ENCODE results near the gene SFXN3.

Gene SFXN3

DNA sequence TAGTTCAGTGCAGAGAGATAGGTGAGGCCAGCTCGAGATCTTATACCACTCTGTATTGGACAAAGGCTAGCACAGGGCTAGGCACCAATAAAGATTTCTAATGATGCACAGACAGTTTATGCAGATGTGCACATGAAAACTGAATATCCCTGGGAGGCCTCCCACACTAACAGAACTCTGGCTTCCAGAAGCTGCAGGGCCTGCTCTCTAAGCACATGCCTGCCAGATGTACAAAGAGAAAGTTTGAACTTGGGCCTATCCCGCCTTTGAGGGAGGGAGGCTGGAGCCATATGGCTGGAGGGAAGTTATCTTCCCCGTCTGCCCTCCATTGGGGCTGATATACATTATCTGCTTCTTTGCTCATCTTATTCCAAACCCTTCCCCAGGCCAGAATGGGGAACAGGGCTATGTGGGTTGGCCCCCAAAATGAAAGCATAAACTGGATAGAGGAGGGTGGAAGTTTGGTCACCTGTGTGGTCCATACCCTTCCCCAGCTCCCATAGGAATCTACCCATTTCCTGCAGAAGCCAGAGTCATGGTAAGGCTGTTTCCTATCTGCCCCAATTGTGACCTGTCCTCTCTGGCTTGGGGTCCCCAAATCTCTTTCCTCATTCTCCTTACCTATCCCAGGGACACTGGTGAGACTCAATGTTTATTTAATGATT, 34.6 kb downstream of the SFXN3 start:
- H3K9me3 ChIP-seq (ENCODE audit: insufficient read depth, low read length, severe bottlenecking): no peaks in the 10 kb centered on the region
- no peaks in the 10 kb centered on the region for H3K27me3 ChIP-seq (ENCODE audit: insufficient read depth, low read length, poor library complexity)
- peaks cover 5% of the 10 kb centered on the region for H3K79me2 ChIP-seq (ENCODE audit: insufficient read depth, low read length)
- H3K36me3 ChIP-seq (ENCODE audit: insufficient read depth, low read length): no peaks in the 10 kb centered on the region
- no peak for DNase-seq
- ATAC-seq (ENCODE audit: insufficient read depth, low read depth): no peak
- TF ChIP-seq, protein P1, sequence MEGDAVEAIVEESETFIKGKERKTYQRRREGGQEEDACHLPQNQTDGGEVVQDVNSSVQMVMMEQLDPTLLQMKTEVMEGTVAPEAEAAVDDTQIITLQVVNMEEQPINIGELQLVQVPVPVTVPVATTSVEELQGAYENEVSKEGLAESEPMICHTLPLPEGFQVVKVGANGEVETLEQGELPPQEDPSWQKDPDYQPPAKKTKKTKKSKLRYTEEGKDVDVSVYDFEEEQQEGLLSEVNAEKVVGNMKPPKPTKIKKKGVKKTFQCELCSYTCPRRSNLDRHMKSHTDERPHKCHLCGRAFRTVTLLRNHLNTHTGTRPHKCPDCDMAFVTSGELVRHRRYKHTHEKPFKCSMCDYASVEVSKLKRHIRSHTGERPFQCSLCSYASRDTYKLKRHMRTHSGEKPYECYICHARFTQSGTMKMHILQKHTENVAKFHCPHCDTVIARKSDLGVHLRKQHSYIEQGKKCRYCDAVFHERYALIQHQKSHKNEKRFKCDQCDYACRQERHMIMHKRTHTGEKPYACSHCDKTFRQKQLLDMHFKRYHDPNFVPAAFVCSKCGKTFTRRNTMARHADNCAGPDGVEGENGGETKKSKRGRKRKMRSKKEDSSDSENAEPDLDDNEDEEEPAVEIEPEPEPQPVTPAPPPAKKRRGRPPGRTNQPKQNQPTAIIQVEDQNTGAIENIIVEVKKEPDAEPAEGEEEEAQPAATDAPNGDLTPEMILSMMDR (IDR thresholded peaks at IDR 0.05; ENCODE audit: borderline replicate concordance, extremely low read depth, low read length, poor library complexity, severe bottlenecking): no peak
- TF ChIP-seq EZH2 (IDR thresholded peaks at IDR 0.05; ENCODE audit: borderline replicate concordance, low read depth, low read length, severe bottlenecking): no peak
- no peak overlapping the region for H2AFZ ChIP-seq (ENCODE audit: low read depth, low read length)
- H3K4me3 ChIP-seq (ENCODE audit: low read depth in 1 of 2, low read length in 2 of 2): no peak overlapping the region
- H3K4me1 ChIP-seq (ENCODE audit: insufficient read depth, low read length): peaks cover 31% of the 10 kb centered on the region
- H3K4me2 ChIP-seq (ENCODE audit: insufficient read depth, low read length): no peak overlapping the region
- no peaks in the 10 kb centered on the region for H4K20me1 ChIP-seq (ENCODE audit: insufficient read depth, low read length)
- H3K9ac ChIP-seq (ENCODE audit: low read depth, low read length): no peak overlapping the region
- H3K27ac ChIP-seq (ENCODE audit: low read length): no peak overlapping the region

DNA sequence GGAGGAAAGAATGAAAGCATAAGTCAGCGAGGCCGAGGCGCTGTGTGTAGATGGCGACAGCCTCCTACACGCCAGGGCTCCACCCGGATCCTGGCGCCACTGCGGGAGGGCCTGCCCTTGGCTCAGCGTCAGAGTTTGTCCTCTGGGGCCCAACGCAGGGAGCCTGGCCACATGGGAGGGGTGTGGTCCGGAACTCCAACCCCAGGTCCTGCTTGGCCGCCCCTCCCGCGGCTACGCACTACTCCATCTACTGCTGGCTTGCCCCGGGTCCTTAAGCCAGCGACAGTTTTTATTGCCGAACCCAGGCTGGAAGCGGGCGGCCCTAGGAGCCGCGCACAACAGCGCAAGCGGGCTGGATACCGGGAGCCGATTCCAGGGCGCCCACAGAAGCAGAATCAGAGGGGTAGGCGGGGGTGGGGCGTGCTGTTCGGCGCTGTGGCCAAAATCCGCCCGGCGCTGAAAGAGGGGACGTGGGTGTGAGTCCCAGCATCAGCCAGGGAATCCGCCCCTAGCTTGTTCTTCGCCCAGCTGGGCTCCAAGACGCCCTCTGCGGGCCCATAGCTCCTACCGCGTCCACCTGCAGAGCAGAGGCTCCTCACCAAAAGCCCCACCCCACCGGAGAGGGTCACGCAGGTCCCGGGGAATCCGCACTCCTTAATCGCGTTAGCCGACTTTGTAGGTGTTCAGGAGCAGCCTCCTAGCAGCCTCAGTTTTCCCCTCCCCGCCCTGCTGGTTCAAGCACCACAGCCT, 35.3 kb downstream of the SFXN3 start:
- no peaks in the 10 kb centered on the region for H4K20me1 ChIP-seq (ENCODE audit: insufficient read depth, low read length)
- no peak overlapping the region for H3K9ac ChIP-seq (ENCODE audit: low read depth, low read length)
- no peaks in the 10 kb centered on the region for H3K36me3 ChIP-seq (ENCODE audit: insufficient read depth, low read length)
- peaks cover 5% of the 10 kb centered on the region for H3K79me2 ChIP-seq (ENCODE audit: insufficient read depth, low read length)
- H3K4me2 ChIP-seq (ENCODE audit: insufficient read depth, low read length): no peak overlapping the region
- H3K4me3 ChIP-seq (ENCODE audit: low read depth in 1 of 2, low read length in 2 of 2): no peak overlapping the region
- DNase-seq (no peak), ATAC-seq (ENCODE audit: insufficient read depth, low read depth) (no peak)
- no peaks in the 10 kb centered on the region for H3K9me3 ChIP-seq (ENCODE audit: insufficient read depth, low read length, severe bottlenecking)
- no peak overlapping the region for H2AFZ ChIP-seq (ENCODE audit: low read depth, low read length)
- no peaks in the 10 kb centered on the region for H3K27me3 ChIP-seq (ENCODE audit: insufficient read depth, low read length, poor library complexity)
- H3K27ac ChIP-seq (ENCODE audit: low read length): no peak overlapping the region
- H3K4me1 ChIP-seq (ENCODE audit: insufficient read depth, low read length): peaks cover 28% of the 10 kb centered on the region
- TF ChIP-seq, protein P1 (IDR thresholded peaks at IDR 0.05; ENCODE audit: borderline replicate concordance, extremely low read depth, low read length, poor library complexity, severe bottlenecking): no peak
- no peak for TF ChIP-seq EZH2 (IDR thresholded peaks at IDR 0.05; ENCODE audit: borderline replicate concordance, low read depth, low read length, severe bottlenecking)

DNA sequence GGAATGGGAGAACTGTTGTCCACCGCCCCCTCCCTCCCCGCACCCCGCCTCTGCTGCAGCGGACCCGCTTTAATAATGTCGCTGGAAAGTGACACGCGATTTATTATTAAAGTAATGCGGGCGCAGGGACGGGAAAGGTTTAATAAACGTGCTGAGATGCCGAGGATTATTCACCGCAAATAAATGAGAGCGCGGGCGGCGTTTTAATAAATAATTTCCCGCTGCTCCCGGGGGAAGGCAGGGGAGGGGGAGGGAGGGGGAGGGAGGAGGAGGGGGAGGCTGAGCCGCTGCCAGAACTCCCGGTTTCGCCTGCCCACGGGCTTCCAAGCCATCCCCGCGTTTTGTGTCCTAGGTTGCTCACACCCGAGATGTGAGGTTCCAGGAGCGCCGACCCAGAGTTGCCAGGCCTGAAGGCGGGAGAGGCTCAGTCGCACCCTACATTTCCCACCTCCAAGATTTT, 35.9 kb downstream of the SFXN3 start:
- Histone ChIP-seq H3K79me2 (ENCODE audit: insufficient read depth, low read length) (peaks cover 5% of the 10 kb centered on the region), H2AFZ (ENCODE audit: low read depth, low read length) (no peak overlapping the region; the same call in 1 of the 2 replicates), H3K27ac (ENCODE audit: low read length) (no peak overlapping the region), H3K4me1 (ENCODE audit: insufficient read depth, low read length) (peaks cover 22% of the 10 kb centered on the region), H3K9ac (ENCODE audit: low read depth, low read length) (peak overlapping the region; percentile 59), H3K36me3 (ENCODE audit: insufficient read depth, low read length) (no peaks in the 10 kb centered on the region), H4K20me1 (ENCODE audit: insufficient read depth, low read length) (no peaks in the 10 kb centered on the region), H3K27me3 (ENCODE audit: insufficient read depth, low read length, poor library complexity) (no peaks in the 10 kb centered on the region), H3K4me2 (ENCODE audit: insufficient read depth, low read length) (peak overlapping the region; percentile 82; the same call in 1 of the 2 replicates), H3K9me3 (ENCODE audit: insufficient read depth, low read length, severe bottlenecking) (no peaks in the 10 kb centered on the region), H3K4me3 (ENCODE audit: low read depth in 1 of 2, low read length in 2 of 2) (no peak overlapping the region)
- TF ChIP-seq EZH2 (IDR thresholded peaks at IDR 0.05; ENCODE audit: borderline replicate concordance, low read depth, low read length, severe bottlenecking): no peak
- TF ChIP-seq, protein P1 (IDR thresholded peaks at IDR 0.05; ENCODE audit: borderline replicate concordance, extremely low read depth, low read length, poor library complexity, severe bottlenecking): no peak
- DNase-seq (no peak), ATAC-seq (ENCODE audit: insufficient read depth, low read depth) (no peak)

Measured in DND-41 (cell line).